HepG2 (cell line): ENCODE data around the gene ENO2. TPM values are rescaled to one million over a fixed set of nuclear protein-coding genes. Genes with fewer than 3 reads are reported as not detected.
A peak's percentile ranks its signal among the peaks of the same experiment; 100 is the strongest.

ENCODE experiments used
- AGO1 ChIP-seq: fragments of 200-400 bp; formaldehyde crosslinking; IDR thresholded peaks from 2 replicates; pipeline ENCODE4 v1.6.1; 2017; ENCODE audit warnings: mild to moderate bottlenecking, low read depth, low read length, moderate library complexity; ENCODE audit not compliant: poor library complexity, severe bottlenecking
- AKAP8 ChIP-seq: sonication (generic); formaldehyde crosslinking; IDR thresholded peaks from 2 replicates; pipeline ENCODE4 v1.5.1; 2020; ENCODE audit warnings: mild to moderate bottlenecking, missing genetic modification reagents
- CENPX ChIP-seq: sonication (generic); formaldehyde crosslinking; IDR thresholded peaks from 2 replicates; pipeline ENCODE4 v1.9.0; 2021; ENCODE audit warnings: mild to moderate bottlenecking, missing genetic modification reagents, moderate library complexity
- CREB1 ChIP-seq, 2 experiments: fragments of 450-650 bp in 1 of 2; IDR thresholded peaks; 2 replicates each; pipeline ENCODE4 v1.6.1; 2016 to 2017; ENCODE audit warnings: control low read depth in 1 of 2, mild to moderate bottlenecking in 1 of 2, missing compliant biosample characterization in 1 of 2, missing genetic modification characterization in 1 of 2
- PHF20 ChIP-seq: sonication (generic); formaldehyde crosslinking; IDR thresholded peaks from 2 replicates; pipeline ENCODE4 v1.5.0; 2020; ENCODE audit warnings: mild to moderate bottlenecking, missing genetic modification reagents
- RFXAP ChIP-seq: sonication (generic); formaldehyde crosslinking; IDR thresholded peaks from 2 replicates; pipeline ENCODE4 v1.4.0; 2020; ENCODE audit warnings: missing genetic modification reagents, borderline replicate concordance
- TCF7L2 ChIP-seq: IDR thresholded peaks from 2 replicates; pipeline ENCODE4 v1.6.1; 2011; ENCODE audit warnings: mild to moderate bottlenecking, low read depth, low read length, moderate library complexity
- ZNF138 ChIP-seq: sonication (generic); formaldehyde crosslinking; IDR thresholded peaks from 2 replicates; pipeline ENCODE4 v1.5.0; 2020; ENCODE audit warnings: mild to moderate bottlenecking, low read depth, missing genetic modification reagents
- ZNF652 ChIP-seq: IDR thresholded peaks from 2 replicates; pipeline ENCODE4 v1.6.1; 2016; ENCODE audit warnings: low read depth, borderline replicate concordance
- ZNF883 ChIP-seq: sonication (generic); formaldehyde crosslinking; IDR thresholded peaks from 2 replicates; pipeline ENCODE4 v1.5.1; 2020; ENCODE audit warnings: mild to moderate bottlenecking, missing genetic modification reagents; ENCODE audit errors: not compliant biosample characterization
- polyA plus RNA-seq, 8 experiments: library from polyadenylated mRNA; depleted of rRNA in 3 of 8; stranded (reverse) in 7 of 8; unstranded in 1 of 8; fragments of >200 nt; fragmentation: Illumina TruSeq in 4 of 8; extraction: Trizol in 4 of 8; gene quantifications; 2 replicates each; pipeline versions ENCODE4 v1.2.1 to v1.2.3, GENCODE V29; 2011 to 2016; ENCODE audit warnings: low read depth in 4 of 8, missing spikeins in 1 of 8, mixed read lengths in 1 of 8; ENCODE audit not compliant: insufficient read depth in 1 of 8
- total RNA-seq, 5 experiments: library from RNA; depleted of rRNA; stranded (reverse); fragments of >200 nt; fragmentation: Illumina TruSeq; extraction: Trizol; gene quantifications; 2 replicates each; pipeline ENCODE4 v1.2.3, GENCODE V29; 2016; ENCODE audit warnings: low read depth in 1 of 5
- TF ChIP-seq, protein P1 (sequence below): sonication (generic); formaldehyde crosslinking; IDR thresholded peaks from 2 replicates; pipeline ENCODE4 v1.4.0; 2020; ENCODE audit warnings: missing genetic modification reagents, borderline replicate concordance
- TF ChIP-seq, protein P2 (sequence below): sonication (generic); formaldehyde crosslinking; IDR thresholded peaks from 2 replicates; pipeline ENCODE4 v1.4.0; 2020; ENCODE audit warnings: missing genetic modification reagents
- TF ChIP-seq, protein P3 (sequence below): sonication (generic); formaldehyde crosslinking; IDR thresholded peaks from 2 replicates; pipeline ENCODE4 v1.5.0; 2020; ENCODE audit warnings: missing genetic modification reagents
- TF ChIP-seq, protein P4 (sequence below): sonication (generic); formaldehyde crosslinking; IDR thresholded peaks from 2 replicates; pipeline ENCODE4 v1.8.0; 2022; ENCODE audit warnings: missing genetic modification reagents, mild to moderate bottlenecking, inconsistent platforms, borderline replicate concordance
- TF ChIP-seq, protein P5 (sequence below): sonication (generic); formaldehyde crosslinking; IDR thresholded peaks from 2 replicates; pipeline ENCODE4 v1.4.0; 2020; ENCODE audit warnings: missing genetic modification reagents

ENO2 gene
- total and polyA plus RNA-seq, 2 of the 13 experiments (the other 11 are each of a cell fraction or from before 2014, with no cell fraction given): 19.3 to 136 TPM

DNA sequence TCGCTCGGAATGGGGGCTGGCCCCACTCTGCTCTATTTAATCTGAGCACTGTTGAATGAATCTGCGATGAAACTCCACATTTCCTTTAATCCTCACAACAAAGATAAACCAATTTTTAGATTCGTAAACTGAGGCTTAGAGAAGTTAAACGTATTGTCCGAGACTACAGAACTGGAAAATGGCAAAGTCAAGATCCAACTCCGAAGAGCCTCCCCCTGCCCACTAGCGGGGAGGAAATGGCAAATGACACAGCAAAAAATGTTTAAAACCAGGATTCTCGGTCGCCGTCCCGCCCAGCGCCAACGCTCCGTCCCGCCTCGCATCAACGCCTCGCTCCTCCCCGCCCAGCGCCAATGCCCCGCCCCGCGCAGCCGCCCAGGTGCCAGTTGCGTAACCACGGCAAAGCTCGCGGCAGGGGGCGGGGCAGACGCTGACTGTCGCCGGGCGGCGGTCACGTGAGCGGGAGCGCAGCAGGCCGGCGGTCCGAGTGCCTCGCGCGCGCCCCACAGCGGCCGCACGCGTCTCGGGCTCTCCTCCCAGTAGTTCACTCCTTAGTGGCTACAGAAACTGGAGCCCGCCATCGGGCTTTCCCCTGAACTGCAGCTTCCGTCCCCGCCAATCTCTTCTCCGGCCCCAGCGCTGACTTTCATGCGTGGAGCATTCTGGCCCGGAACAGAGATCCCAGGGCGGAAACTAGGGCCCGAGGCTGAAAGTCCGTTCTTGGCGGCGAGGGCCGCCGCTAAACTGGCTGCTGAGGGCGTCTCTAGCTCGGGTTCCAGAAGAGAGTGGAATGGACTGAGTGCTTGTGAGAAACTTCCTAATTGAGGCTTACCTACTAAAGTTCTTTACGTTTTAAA is 23.4 kb upstream of the ENO2 start (continued):
- TF ChIP-seq, protein P1, sequence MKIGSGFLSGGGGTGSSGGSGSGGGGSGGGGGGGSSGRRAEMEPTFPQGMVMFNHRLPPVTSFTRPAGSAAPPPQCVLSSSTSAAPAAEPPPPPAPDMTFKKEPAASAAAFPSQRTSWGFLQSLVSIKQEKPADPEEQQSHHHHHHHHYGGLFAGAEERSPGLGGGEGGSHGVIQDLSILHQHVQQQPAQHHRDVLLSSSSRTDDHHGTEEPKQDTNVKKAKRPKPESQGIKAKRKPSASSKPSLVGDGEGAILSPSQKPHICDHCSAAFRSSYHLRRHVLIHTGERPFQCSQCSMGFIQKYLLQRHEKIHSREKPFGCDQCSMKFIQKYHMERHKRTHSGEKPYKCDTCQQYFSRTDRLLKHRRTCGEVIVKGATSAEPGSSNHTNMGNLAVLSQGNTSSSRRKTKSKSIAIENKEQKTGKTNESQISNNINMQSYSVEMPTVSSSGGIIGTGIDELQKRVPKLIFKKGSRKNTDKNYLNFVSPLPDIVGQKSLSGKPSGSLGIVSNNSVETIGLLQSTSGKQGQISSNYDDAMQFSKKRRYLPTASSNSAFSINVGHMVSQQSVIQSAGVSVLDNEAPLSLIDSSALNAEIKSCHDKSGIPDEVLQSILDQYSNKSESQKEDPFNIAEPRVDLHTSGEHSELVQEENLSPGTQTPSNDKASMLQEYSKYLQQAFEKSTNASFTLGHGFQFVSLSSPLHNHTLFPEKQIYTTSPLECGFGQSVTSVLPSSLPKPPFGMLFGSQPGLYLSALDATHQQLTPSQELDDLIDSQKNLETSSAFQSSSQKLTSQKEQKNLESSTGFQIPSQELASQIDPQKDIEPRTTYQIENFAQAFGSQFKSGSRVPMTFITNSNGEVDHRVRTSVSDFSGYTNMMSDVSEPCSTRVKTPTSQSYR (CRISPR knock-in tag): peak; percentile 84
- TF ChIP-seq RFXAP: no peak; the same call in none of the 2 replicates
- TF ChIP-seq PHF20: 0 out of 2 replicates have a peak, but pooled peaks have one; percentile 51
- 0 out of 2 replicates have a peak, but pooled peaks have one; percentile 50 for TF ChIP-seq ZNF138 (CRISPR knock-in tag)
- TF ChIP-seq ZNF652: peak; percentile 75; the same call in 1 of the 2 replicates
- TF ChIP-seq, protein P2, sequence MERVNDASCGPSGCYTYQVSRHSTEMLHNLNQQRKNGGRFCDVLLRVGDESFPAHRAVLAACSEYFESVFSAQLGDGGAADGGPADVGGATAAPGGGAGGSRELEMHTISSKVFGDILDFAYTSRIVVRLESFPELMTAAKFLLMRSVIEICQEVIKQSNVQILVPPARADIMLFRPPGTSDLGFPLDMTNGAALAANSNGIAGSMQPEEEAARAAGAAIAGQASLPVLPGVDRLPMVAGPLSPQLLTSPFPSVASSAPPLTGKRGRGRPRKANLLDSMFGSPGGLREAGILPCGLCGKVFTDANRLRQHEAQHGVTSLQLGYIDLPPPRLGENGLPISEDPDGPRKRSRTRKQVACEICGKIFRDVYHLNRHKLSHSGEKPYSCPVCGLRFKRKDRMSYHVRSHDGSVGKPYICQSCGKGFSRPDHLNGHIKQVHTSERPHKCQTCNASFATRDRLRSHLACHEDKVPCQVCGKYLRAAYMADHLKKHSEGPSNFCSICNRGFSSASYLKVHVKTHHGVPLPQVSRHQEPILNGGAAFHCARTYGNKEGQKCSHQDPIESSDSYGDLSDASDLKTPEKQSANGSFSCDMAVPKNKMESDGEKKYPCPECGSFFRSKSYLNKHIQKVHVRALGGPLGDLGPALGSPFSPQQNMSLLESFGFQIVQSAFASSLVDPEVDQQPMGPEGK (CRISPR knock-in tag): peak; percentile 77
- no peak for TF ChIP-seq CENPX (CRISPR knock-in tag)
- TF ChIP-seq, protein P3, sequence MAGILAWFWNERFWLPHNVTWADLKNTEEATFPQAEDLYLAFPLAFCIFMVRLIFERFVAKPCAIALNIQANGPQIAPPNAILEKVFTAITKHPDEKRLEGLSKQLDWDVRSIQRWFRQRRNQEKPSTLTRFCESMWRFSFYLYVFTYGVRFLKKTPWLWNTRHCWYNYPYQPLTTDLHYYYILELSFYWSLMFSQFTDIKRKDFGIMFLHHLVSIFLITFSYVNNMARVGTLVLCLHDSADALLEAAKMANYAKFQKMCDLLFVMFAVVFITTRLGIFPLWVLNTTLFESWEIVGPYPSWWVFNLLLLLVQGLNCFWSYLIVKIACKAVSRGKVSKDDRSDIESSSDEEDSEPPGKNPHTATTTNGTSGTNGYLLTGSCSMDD: no peak
- peak; percentile 82 for TF ChIP-seq AGO1
- TF ChIP-seq AKAP8 (CRISPR knock-in tag): peak; percentile 97
- TF ChIP-seq, protein P4, sequence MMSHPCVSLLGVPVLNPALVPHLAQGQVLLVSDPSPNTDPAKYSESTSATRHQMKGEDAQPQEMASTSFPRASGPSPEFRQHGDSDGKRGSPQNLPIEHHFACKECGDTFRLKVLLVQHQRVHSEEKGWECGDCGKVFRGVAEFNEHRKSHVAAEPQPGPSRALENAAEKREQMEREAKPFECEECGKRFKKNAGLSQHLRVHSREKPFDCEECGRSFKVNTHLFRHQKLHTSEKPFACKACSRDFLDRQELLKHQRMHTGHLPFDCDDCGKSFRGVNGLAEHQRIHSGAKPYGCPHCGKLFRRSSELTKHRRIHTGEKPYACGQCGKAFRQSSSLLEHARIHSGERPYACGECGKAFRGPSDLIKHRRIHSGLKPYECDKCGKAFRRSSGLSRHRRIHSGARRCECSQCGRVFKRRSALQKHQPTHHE (CRISPR knock-in tag): peak; percentile 63; the same call in 1 of the 2 replicates
- TF ChIP-seq ZNF883: peak; percentile 50
- TF ChIP-seq TCF7L2: no peak
- peak; percentile 58; the same call in 1 of the 2 replicates for TF ChIP-seq CREB1 (IDR thresholded peaks at IDR 0.05)
- TF ChIP-seq CREB1 (CRISPR knock-in tag; IDR thresholded peaks at IDR 0.05): 0 out of 2 replicates have a peak, but pooled peaks have one; percentile 21
- TF ChIP-seq, protein P5, sequence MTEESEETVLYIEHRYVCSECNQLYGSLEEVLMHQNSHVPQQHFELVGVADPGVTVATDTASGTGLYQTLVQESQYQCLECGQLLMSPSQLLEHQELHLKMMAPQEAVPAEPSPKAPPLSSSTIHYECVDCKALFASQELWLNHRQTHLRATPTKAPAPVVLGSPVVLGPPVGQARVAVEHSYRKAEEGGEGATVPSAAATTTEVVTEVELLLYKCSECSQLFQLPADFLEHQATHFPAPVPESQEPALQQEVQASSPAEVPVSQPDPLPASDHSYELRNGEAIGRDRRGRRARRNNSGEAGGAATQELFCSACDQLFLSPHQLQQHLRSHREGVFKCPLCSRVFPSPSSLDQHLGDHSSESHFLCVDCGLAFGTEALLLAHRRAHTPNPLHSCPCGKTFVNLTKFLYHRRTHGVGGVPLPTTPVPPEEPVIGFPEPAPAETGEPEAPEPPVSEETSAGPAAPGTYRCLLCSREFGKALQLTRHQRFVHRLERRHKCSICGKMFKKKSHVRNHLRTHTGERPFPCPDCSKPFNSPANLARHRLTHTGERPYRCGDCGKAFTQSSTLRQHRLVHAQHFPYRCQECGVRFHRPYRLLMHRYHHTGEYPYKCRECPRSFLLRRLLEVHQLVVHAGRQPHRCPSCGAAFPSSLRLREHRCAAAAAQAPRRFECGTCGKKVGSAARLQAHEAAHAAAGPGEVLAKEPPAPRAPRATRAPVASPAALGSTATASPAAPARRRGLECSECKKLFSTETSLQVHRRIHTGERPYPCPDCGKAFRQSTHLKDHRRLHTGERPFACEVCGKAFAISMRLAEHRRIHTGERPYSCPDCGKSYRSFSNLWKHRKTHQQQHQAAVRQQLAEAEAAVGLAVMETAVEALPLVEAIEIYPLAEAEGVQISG (CRISPR knock-in tag): peak; percentile 90
